Nephron progenitor cell (in vitro differentiated cells): ENCODE measurements around the gene MOV10L1.

Experiments
- DNase-seq: peaks from one replicate; pipeline ENCODE4 v3.0.0; 2021
- H3K27ac Mint-ChIP-seq: 2 replicates; pipeline ENCODE4 v1.8.0; 2021; ENCODE audit warnings: mild to moderate bottlenecking, moderate library complexity, mixed read lengths
- H3K27me3 Mint-ChIP-seq: 2 replicates; pipeline ENCODE4 v1.8.0; 2021; ENCODE audit warnings: mild to moderate bottlenecking, low read depth, mixed read lengths; ENCODE audit not compliant: poor library complexity
- H3K36me3 Mint-ChIP-seq: 2 replicates; pipeline ENCODE4 v1.8.0; 2021; ENCODE audit warnings: low read depth, mixed read lengths
- H3K4me1 Mint-ChIP-seq: 2 replicates; pipeline ENCODE4 v1.8.0; 2021; ENCODE audit warnings: mixed read lengths
- H3K4me3 Mint-ChIP-seq: 2 replicates; pipeline ENCODE4 v1.8.0; 2021; ENCODE audit warnings: mild to moderate bottlenecking, moderate library complexity, mixed read lengths
- H3K9me3 Mint-ChIP-seq: 2 replicates; pipeline ENCODE4 v1.8.0; 2021; ENCODE audit warnings: mild to moderate bottlenecking, moderate library complexity, mixed read lengths
- TF ChIP-seq, protein P1 (sequence below): fragments of 200-600 bp; sonication (generic); IDR thresholded peaks from 2 replicates; pipeline ENCODE4 v1.5.0; 2021; ENCODE audit warnings: antibody characterized with exemption

MOV10L1 gene

GRCh38 chr22:50186761-50187523, 97.1 kb downstream of the MOV10L1 start:
- H3K9me3 Mint-ChIP-seq = no peaks in the 10 kb centered on the region
- DNase-seq = no peak
- H3K4me1 Mint-ChIP-seq = peaks cover 34% of the 10 kb centered on the region
- TF ChIP-seq, protein P1, sequence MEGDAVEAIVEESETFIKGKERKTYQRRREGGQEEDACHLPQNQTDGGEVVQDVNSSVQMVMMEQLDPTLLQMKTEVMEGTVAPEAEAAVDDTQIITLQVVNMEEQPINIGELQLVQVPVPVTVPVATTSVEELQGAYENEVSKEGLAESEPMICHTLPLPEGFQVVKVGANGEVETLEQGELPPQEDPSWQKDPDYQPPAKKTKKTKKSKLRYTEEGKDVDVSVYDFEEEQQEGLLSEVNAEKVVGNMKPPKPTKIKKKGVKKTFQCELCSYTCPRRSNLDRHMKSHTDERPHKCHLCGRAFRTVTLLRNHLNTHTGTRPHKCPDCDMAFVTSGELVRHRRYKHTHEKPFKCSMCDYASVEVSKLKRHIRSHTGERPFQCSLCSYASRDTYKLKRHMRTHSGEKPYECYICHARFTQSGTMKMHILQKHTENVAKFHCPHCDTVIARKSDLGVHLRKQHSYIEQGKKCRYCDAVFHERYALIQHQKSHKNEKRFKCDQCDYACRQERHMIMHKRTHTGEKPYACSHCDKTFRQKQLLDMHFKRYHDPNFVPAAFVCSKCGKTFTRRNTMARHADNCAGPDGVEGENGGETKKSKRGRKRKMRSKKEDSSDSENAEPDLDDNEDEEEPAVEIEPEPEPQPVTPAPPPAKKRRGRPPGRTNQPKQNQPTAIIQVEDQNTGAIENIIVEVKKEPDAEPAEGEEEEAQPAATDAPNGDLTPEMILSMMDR = no peak
- H3K27ac Mint-ChIP-seq = peak overlapping the region; percentile 90
- H3K4me3 Mint-ChIP-seq = peak overlapping the region; percentile 95
- H3K36me3 Mint-ChIP-seq = peaks cover 5% of the 10 kb centered on the region
- H3K27me3 Mint-ChIP-seq = no peaks in the 10 kb centered on the region

- TF ChIP-seq, protein P1 = no peak
- H3K4me1 Mint-ChIP-seq = peaks cover 38% of the 10 kb centered on the region
- H3K27me3 Mint-ChIP-seq = no peaks in the 10 kb centered on the region
- H3K4me3 Mint-ChIP-seq = no peak overlapping the region
- peaks cover 5% of the 10 kb centered on the region for H3K36me3 Mint-ChIP-seq
- no peak for DNase-seq
- no peaks in the 10 kb centered on the region for H3K9me3 Mint-ChIP-seq
- H3K27ac Mint-ChIP-seq = no peak overlapping the region
Measured at GRCh38 chr22:50188356-50188755, 98.5 kb downstream of the MOV10L1 start.

DNA sequence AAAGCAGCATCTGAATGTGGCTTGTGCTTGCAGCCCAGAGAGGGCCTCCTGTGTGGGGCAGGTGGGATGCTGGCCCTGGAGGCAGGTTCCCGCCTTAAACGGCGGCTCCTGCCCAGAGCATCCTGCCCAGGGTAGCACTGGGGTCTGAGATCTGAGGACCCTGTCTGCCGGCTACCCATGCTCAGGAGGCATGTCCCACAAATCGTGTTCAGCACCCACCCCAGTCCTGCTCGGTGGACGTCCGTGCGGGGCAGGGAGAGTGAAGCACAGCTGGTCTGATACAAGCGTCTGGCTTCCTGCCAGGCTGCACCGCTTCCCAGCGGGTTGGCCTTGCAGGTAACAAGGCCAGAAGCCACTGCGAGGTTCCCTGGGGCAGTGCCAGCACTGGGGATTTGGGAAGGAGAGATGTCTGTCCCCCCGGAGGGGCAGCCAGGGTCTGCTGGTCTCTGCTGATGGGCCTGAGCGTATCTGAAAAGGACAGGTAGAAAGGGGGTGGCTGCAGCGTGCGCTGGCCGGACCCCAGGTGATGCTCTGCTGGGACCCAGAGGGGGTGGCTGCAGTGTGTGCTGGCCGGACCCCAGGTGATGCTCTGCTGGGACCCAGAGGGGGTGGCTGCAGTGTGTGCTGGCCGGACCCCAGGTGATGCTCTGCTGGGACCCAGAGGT, 99.5 kb downstream of the MOV10L1 start:
- Mint-ChIP-seq H3K27ac (no peak overlapping the region), H3K4me1 (peaks cover 34% of the 10 kb centered on the region), H3K4me3 (no peak overlapping the region)

DNA sequence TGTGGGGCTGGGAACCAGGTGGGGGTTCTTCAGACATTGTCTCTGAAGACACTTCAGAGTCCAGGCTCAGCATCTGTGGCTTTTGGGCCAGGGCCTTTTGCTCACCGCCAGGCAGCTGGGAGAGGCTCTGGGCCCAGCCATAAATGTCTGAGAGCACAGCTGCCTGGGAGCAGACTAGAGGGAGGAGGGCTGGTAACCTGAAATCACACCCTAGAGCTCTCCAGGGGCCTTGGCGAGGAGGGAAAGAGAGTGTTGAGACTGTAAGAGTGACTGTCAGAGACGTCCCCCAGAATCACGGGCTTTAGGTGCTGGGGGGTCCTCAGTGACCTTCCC, 100.0 kb downstream of the MOV10L1 start:
- H3K4me1 Mint-ChIP-seq = peaks cover 34% of the 10 kb centered on the region
- DNase-seq = no peak
- peak overlapping the region; percentile 36 for H3K27ac Mint-ChIP-seq
- H3K9me3 Mint-ChIP-seq = no peaks in the 10 kb centered on the region
- no peaks in the 10 kb centered on the region for H3K27me3 Mint-ChIP-seq
- TF ChIP-seq, protein P1 = no peak
- H3K4me3 Mint-ChIP-seq = no peak overlapping the region
- H3K36me3 Mint-ChIP-seq = peaks cover 5% of the 10 kb centered on the region

More for the DNA sequence above, 99.5 kb downstream of the MOV10L1 start:
- H3K27me3 Mint-ChIP-seq = no peaks in the 10 kb centered on the region
- peaks cover 5% of the 10 kb centered on the region for H3K36me3 Mint-ChIP-seq
- DNase-seq = peak; percentile 2
- TF ChIP-seq, protein P1 = no peak
- H3K9me3 Mint-ChIP-seq = no peaks in the 10 kb centered on the region

- TF ChIP-seq, protein P1 = no peak
- no peak overlapping the region for H3K27ac Mint-ChIP-seq
- peaks cover 5% of the 10 kb centered on the region for H3K36me3 Mint-ChIP-seq
- H3K4me3 Mint-ChIP-seq = peak overlapping the region; percentile 49
- H3K9me3 Mint-ChIP-seq = no peaks in the 10 kb centered on the region
- H3K4me1 Mint-ChIP-seq = peaks cover 34% of the 10 kb centered on the region
- DNase-seq = peak; percentile 48
- H3K27me3 Mint-ChIP-seq = no peaks in the 10 kb centered on the region
Measured at GRCh38 chr22:50190182-50190940, 100.6 kb downstream of the MOV10L1 start.
